ENCODE data around the gene IGSF21. TPM values are rescaled to one million over a fixed set of nuclear protein-coding genes. Genes with fewer than 3 reads are reported as not detected.

IGSF21 gene
- total RNA-seq, 1 experiment from 2014 or later, result 5.2 TPM

GRCh38 chr1:18103788-18104421 lies 3.7 kb upstream of the IGSF21 start:
- Histone ChIP-seq H4K8ac (replicated peaks; ENCODE audit: insufficient read length, low read depth, low read length) (no peak overlapping the region), H3K4ac (ENCODE audit: low read depth, low read length) (no peak overlapping the region), H4K91ac (ENCODE audit: insufficient read length, low read depth, low read length) (no peak overlapping the region), H4K20me1 (ENCODE audit: control insufficient read depth, insufficient read depth, insufficient read length) (peaks cover 3% of the 10 kb centered on the region), H3K18ac (ENCODE audit: insufficient read length, low read depth, low read length) (no peak overlapping the region), H3K27me3 (ENCODE audit: insufficient read depth, low read length) (peaks cover 8% of the 10 kb centered on the region; the same call in 1 of the 2 replicates), H3K9ac (ENCODE audit: extremely low read depth, insufficient read length, low read length) (no peak overlapping the region), H3K14ac (ENCODE audit: insufficient read depth, low read length) (no peak overlapping the region), H3K4me2 (ENCODE audit: insufficient read depth, insufficient read length, low read length) (no peak overlapping the region), H3K56ac (ENCODE audit: insufficient read length, low read depth, low read length) (no peak overlapping the region), H3K23me2 (ENCODE audit: insufficient read length, low read depth, low read length, poor library complexity, severe bottlenecking) (peaks cover 13% of the 10 kb centered on the region), H2BK15ac (ENCODE audit: low read depth, low read length) (no peak overlapping the region), H2AK5ac (ENCODE audit: insufficient read length, low read length) (no peak overlapping the region), H3K4me1 (ENCODE audit: insufficient read depth, low read length) (peaks cover 10% of the 10 kb centered on the region; the same call in 1 of the 2 replicates), H2BK120ac (ENCODE audit: low read depth, low read length, poor library complexity, severe bottlenecking) (no peak overlapping the region), H3K9me3 (ENCODE audit: control insufficient read depth, low read depth, low read length) (no peaks in the 10 kb centered on the region), H4K5ac (ENCODE audit: insufficient read length, low read depth, low read length) (no peak overlapping the region), H2AFZ (ENCODE audit: low read length) (no peak overlapping the region), H2BK12ac (ENCODE audit: insufficient read length, low read depth, low read length) (no peak overlapping the region), H2BK20ac (ENCODE audit: low read depth, low read length, poor library complexity, severe bottlenecking) (no peak overlapping the region), H3K23ac (ENCODE audit: insufficient read length, low read depth, low read length) (no peak overlapping the region), H2BK5ac (ENCODE audit: insufficient read length, low read length) (no peak overlapping the region), H3K79me1 (ENCODE audit: insufficient read depth, low read depth, low read length, poor library complexity, severe bottlenecking) (no peaks in the 10 kb centered on the region), H3T11ph (ENCODE audit: low read length) (no peak overlapping the region), H3K27ac (ENCODE audit: insufficient read length, low read depth, low read length) (no peak overlapping the region), H3K79me2 (ENCODE audit: insufficient read depth, low read length) (no peaks in the 10 kb centered on the region)
- H3K27ac Mint-ChIP-seq, result peak overlapping the region in 1 of 3 experiments; percentile 32; a peak in 3 of 7 replicates
- H3K4me1 Mint-ChIP-seq, result peaks cover 22 to 33% of the 10 kb centered on the region in 2 experiments
- peaks cover 86% of the 10 kb centered on the region for H3K27me3 Mint-ChIP-seq (ENCODE audit: low read depth)
- peak overlapping the region in 1 of 2 experiments; percentile 40; a peak in 1 of 5 replicates for H3K4me3 Mint-ChIP-seq
- WGBS (ENCODE audit: extremely low coverage, insufficient read length, low lambda C conversion rate), result no CpG with 5 or more reads among the region's 7 CpGs
- no peak for TF ChIP-seq CTCF (conservative IDR thresholded peaks at IDR 0.05)
- no peak for DNase-seq
- H3K36me3 Mint-ChIP-seq (ENCODE audit: insufficient read depth in 1 of 3, low read depth in 3 of 3), result no peaks in the 10 kb centered on the region
- peaks cover 4 to 11% of the 10 kb centered on the region in 2 experiments; a peak in 3 of 5 replicates for H3K9me3 Mint-ChIP-seq

Data from H9 (cell line).